GM12873 (cell line): ENCODE data around the gene TUBA4B.

Experiments
- TF ChIP-seq, protein P1 (sequence below): IDR thresholded peaks from 2 replicates; pipeline ENCODE4 v1.5.1; 2012; ENCODE audit warnings: low read depth, mild to moderate bottlenecking, moderate library complexity, low read length, control low read depth; ENCODE audit not compliant: insufficient read depth; ENCODE audit errors: missing control alignments

TUBA4B gene

DNA sequence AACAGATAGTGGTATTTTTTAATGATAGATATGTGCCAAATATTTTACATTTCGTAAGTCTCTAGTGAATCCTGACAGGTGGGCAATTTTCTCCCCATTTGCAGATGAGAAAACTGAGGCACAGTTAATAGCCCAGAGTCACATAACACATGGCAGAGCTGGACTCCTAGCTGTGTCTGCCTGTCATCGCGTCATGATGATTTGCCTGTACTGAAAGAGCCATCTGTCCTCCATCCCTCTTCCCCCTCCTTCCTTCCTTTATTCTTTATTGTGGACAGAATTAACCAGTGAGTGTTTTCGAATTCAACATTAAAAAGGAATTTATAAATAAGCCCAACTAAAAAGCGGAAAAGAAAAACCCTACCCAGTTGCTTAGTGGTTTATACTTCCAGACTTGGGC lies 29.3 kb downstream of the TUBA4B start:
- TF ChIP-seq, protein P1, sequence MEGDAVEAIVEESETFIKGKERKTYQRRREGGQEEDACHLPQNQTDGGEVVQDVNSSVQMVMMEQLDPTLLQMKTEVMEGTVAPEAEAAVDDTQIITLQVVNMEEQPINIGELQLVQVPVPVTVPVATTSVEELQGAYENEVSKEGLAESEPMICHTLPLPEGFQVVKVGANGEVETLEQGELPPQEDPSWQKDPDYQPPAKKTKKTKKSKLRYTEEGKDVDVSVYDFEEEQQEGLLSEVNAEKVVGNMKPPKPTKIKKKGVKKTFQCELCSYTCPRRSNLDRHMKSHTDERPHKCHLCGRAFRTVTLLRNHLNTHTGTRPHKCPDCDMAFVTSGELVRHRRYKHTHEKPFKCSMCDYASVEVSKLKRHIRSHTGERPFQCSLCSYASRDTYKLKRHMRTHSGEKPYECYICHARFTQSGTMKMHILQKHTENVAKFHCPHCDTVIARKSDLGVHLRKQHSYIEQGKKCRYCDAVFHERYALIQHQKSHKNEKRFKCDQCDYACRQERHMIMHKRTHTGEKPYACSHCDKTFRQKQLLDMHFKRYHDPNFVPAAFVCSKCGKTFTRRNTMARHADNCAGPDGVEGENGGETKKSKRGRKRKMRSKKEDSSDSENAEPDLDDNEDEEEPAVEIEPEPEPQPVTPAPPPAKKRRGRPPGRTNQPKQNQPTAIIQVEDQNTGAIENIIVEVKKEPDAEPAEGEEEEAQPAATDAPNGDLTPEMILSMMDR, result no peak

GRCh38 chr2:219282943-219283581 lies 30.0 kb downstream of the TUBA4B start:
- TF ChIP-seq, protein P1, result no peak

GRCh38 chr2:219284501-219285372 lies 31.7 kb downstream of the TUBA4B start:
- TF ChIP-seq, protein P1, result no peak

DNA sequence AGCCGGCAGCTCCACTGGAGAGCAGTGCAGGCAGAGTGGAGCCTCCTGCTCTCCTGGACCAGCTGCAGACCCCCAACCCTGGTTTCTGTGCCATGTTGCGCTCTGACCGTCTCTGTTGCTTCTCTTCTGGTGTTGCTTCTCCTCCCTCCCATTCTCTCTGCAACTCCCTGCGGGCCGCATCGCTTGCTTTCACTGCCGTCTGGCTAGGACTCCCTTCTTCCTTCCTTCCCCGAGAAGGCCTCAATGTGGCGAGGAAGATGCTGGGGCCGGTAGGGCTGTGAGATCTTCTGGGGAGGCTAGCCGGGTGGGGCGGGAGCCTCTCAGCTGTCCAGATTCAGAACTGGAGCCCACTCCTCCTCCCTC lies 32.3 kb downstream of the TUBA4B start:
- TF ChIP-seq, protein P1, result no peak

DNA sequence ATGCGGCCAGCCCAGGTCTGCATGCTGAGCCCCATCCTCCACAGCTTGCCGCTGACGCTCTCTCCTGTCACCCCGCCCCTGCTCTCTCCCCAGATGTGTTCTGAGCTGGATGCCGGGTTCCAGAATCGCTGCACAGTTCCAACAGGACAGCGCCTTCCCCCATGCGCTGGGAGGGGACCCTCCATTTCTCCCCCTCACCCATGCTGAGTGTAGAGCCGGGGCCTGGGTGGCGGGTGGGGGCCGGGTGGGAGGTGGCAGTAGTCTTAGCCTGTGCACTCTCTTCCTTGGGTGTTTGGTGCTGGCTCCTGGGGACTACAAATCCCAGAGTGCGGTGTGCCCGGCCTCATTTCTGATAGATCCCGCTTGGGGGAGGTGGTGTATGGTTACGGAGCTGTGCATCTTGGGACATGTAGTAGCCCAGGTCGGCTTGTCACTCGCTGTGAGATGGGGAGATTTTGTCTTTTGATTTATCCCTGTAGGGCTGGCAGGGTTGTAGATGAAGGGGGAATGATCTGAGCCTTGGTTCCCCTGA lies 32.9 kb downstream of the TUBA4B start:
- TF ChIP-seq, protein P1, result no peak

GRCh38 chr2:219286436-219287115 lies 33.5 kb downstream of the TUBA4B start:
- TF ChIP-seq, protein P1, result no peak
